Breast epithelium (tissue), 3 donors: ENCODE results near the gene TEX2.

Experiments
- CTCF ChIP-seq, 3 donors: fragments of 450-650 bp; IDR thresholded peaks; one replicate each; pipeline ENCODE4 v1.5.1; 2016 to 2017; ENCODE audit warnings: antibody characterized with exemption in 3 of 3, mild to moderate bottlenecking in 3 of 3, moderate library complexity in 3 of 3
- POLR2A ChIP-seq: fragments of 450-650 bp; IDR thresholded peaks from one replicate; pipeline ENCODE4 v1.6.1; 2016; ENCODE audit warnings: antibody characterized with exemption, mild to moderate bottlenecking, moderate library complexity

- TF ChIP-seq POLR2A (no peak), CTCF (IDR thresholded peaks at IDR 0.05) (no peak)
These were observed 99.6 kb downstream of the TEX2 start for GRCh38 chr17:64163468-64163867.
